Right ventricle myocardium inferior (tissue), 1 donor: ENCODE measurements around the gene PROM2. TPM values are rescaled to one million over a fixed set of nuclear protein-coding genes. Genes with fewer than 3 reads are reported as not detected.
A peak's percentile ranks its signal among the peaks of the same experiment; 100 is the strongest.

Experiments
- ATAC-seq: fragments of 200-7000 bp; cut with Tn5 transposase; one replicate; pipeline ENCODE4 v1.9.1; 2020; ENCODE audit warnings: mild to moderate bottlenecking, moderate library complexity
- DNase-seq: peaks from one replicate; pipeline ENCODE4 v3.0.0; 2021; ENCODE audit errors: missing footprints
- intact Hi-C: fragments of 100-400 bp; cut with DNase I; formaldehyde crosslinking; loops from one replicate; pipeline ENCODE4 v1.11.0; 2022
- total RNA-seq: library from RNA; stranded (reverse); fragmentation: NEBNext Ultra II Directional; extraction: Animal tissue kit (Norgen Biotek cat#: 25700); gene quantifications from one replicate; pipeline ENCODE4 v1.2.1, GENCODE V29; 2021
- donor health status: DM: no; HTN: yes; CAD: no; lungs with severe emphysema.

The PROM2 gene
- total RNA-seq, 1 donor from 2014 or later, result 0.32 TPM

- intact Hi-C loops, result no loop called here
- no peak for ATAC-seq
- DNase-seq, result no peak
Measured at GRCh38 chr2:95299961-95300360, 25.7 kb downstream of the PROM2 start.

- ATAC-seq (no peak), DNase-seq (no peak)
- intact Hi-C loops, result no loop called here
Measured at GRCh38 chr2:95300450-95300849, 26.2 kb downstream of the PROM2 start.

GRCh38 chr2:95301186-95301585 lies 26.9 kb downstream of the PROM2 start:
- DNase-seq, result no peak
- no peak for ATAC-seq
- intact Hi-C loops, result no loop called here

- intact Hi-C loops, result no loop called here
- ATAC-seq (no peak), DNase-seq (no peak)
Measured at GRCh38 chr2:95301876-95302641, 27.8 kb downstream of the PROM2 start.

GRCh38 chr2:95303191-95303919 lies 29.1 kb downstream of the PROM2 start:
- DNase-seq (no peak), ATAC-seq (no peak)
- intact Hi-C loops, result no loop called here

GRCh38 chr2:95305380-95306061 lies 31.3 kb downstream of the PROM2 start:
- ATAC-seq (no peak), DNase-seq (no peak)
- intact Hi-C loops, result no loop called here

GRCh38 chr2:95306336-95306895 lies 32.2 kb downstream of the PROM2 start:
- ATAC-seq (no peak), DNase-seq (no peak)
- intact Hi-C loops, result no loop called here

GRCh38 chr2:95307036-95307435 lies 32.8 kb downstream of the PROM2 start:
- no peak for DNase-seq
- ATAC-seq, result no peak
- intact Hi-C loops, result no loop called here

GRCh38 chr2:95307878-95308277 lies 33.6 kb downstream of the PROM2 start:
- ATAC-seq (no peak), DNase-seq (no peak)
- intact Hi-C loops, result no loop called here

- ATAC-seq (no peak), DNase-seq (no peak)
- intact Hi-C loops, result no loop called here
Measured at GRCh38 chr2:95308426-95308990, 34.3 kb downstream of the PROM2 start.

GRCh38 chr2:95309599-95309998 lies 35.4 kb downstream of the PROM2 start:
- ATAC-seq (no peak), DNase-seq (no peak)
- intact Hi-C loops, result no loop called here

GRCh38 chr2:95310216-95310615 lies 36.0 kb downstream of the PROM2 start:
- intact Hi-C loops, result no loop called here
- no peak for ATAC-seq
- DNase-seq, result no peak

GRCh38 chr2:95310651-95311050 lies 36.4 kb downstream of the PROM2 start:
- ATAC-seq (no peak), DNase-seq (peak; percentile 50)

GRCh38 chr2:95311815-95312542 lies 37.7 kb downstream of the PROM2 start:
- ATAC-seq, result no peak
- intact Hi-C loops, result no loop called here
- DNase-seq, result peak; percentile 57

More at GRCh38 chr2:95310651-95311050, 36.4 kb downstream of the PROM2 start:
- intact Hi-C loops, result no loop called here

GRCh38 chr2:95312543-95313201 lies 38.4 kb downstream of the PROM2 start:
- ATAC-seq (no peak), DNase-seq (peak; percentile 55)
- intact Hi-C loops, result no loop called here

- intact Hi-C loops, result no loop called here
- ATAC-seq, result no peak
- peak; percentile 62 for DNase-seq
Measured at GRCh38 chr2:95313296-95314131, 39.3 kb downstream of the PROM2 start.

- intact Hi-C loops, result no loop called here
- ATAC-seq (no peak), DNase-seq (peak; percentile 22)
Measured at GRCh38 chr2:95314598-95314963, 40.3 kb downstream of the PROM2 start.
